ENCODE results near the gene KLK10.

DNA sequence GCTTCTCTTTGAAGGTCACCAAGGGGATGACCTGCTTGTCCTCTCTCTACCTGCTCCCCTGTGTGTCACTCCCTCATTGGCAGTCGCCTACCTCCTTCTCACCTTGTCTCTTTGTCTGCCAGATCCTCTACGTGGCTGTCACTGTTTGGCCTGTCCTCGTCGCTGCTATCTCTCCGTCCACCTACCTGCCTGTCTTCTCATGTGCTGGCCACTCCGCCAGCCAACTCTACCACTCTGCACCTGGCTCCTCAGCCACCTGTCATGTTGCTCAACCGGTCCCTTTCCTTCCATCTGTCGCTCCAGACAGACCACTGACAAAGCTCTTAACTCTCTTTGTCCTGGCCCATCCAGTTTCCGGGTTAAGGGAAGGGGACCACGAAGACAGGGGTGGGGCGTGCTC is 15.2 kb upstream of the KLK10 start, which contains the start of gene KLK12:
- TF ChIP-seq, protein P1, sequence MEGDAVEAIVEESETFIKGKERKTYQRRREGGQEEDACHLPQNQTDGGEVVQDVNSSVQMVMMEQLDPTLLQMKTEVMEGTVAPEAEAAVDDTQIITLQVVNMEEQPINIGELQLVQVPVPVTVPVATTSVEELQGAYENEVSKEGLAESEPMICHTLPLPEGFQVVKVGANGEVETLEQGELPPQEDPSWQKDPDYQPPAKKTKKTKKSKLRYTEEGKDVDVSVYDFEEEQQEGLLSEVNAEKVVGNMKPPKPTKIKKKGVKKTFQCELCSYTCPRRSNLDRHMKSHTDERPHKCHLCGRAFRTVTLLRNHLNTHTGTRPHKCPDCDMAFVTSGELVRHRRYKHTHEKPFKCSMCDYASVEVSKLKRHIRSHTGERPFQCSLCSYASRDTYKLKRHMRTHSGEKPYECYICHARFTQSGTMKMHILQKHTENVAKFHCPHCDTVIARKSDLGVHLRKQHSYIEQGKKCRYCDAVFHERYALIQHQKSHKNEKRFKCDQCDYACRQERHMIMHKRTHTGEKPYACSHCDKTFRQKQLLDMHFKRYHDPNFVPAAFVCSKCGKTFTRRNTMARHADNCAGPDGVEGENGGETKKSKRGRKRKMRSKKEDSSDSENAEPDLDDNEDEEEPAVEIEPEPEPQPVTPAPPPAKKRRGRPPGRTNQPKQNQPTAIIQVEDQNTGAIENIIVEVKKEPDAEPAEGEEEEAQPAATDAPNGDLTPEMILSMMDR (IDR thresholded peaks at IDR 0.05), result no peak
- TF ChIP-seq POLR2A (IDR thresholded peaks at IDR 0.05), result no peak

Data from thyroid gland (tissue), 4 donors.